K562 (cell line): ENCODE measurements around the gene RGS3. TPM values are rescaled to one million over a fixed set of nuclear protein-coding genes. Genes with fewer than 3 reads are reported as not detected.
A peak's percentile ranks its signal among the peaks of the same experiment; 100 is the strongest.

ENCODE experiments used
- ATAC-seq: fragments of 200-7000 bp; cut with Tn5 transposase; 3 replicates; pipeline ENCODE4 v1.9.1; 2020; ENCODE audit warnings: moderate library complexity
- BruUV-seq: library from RNA; stranded (reverse); fragments of 400-500 nt; replicated peaks from 2 replicates; lab custom pipeline; 2021; lab: Mats Ljungman, UMichigan
- CTCF ChIA-PET: fragments of 300-600 bp; formaldehyde crosslinking; extraction: SDS; loops from one replicate; lab custom pipeline; 2021; ENCODE audit warnings: low intra/inter-chr PET ratio; lab: Yijun Ruan, JAX
- POLR2A ChIA-PET: fragments of 300-600, 350-650 bp; sonication (Branson Sonifier 250); formaldehyde crosslinking; extraction: SDS; loops from one replicate; lab custom pipeline; 2021; ENCODE audit warnings: antibody characterized with exemption, inconsistent platforms; lab: Yijun Ruan, JAX
- DNase-seq, 4 experiments: peaks; one replicate each; pipeline versions ENCODE4 v3.0.0 to v3.0.0-alpha.2; 2011 to 2018; ENCODE audit warnings: low spot score in 3 of 4, mixed read lengths in 3 of 4; ENCODE audit errors: extremely low read depth in 1 of 4
- FAIRE-seq: peaks from 2 replicates; lab custom pipeline; 2011; peaks lifted over from hg19 to GRCh38; lab: Jason Lieb, UNC
- H2AFZ ChIP-seq: 2 replicates; pipeline ENCODE4 v1.6.0; 2011; ENCODE audit warnings: low read depth, low read length, control low read depth, inconsistent platforms
- H3K27ac ChIP-seq: fragments of 200-600 bp; 3 replicates; pipeline ENCODE4 v1.8.0; 2011; ENCODE audit warnings: low read depth, mild to moderate bottlenecking, control low read depth, inconsistent platforms, low read length, moderate library complexity, mixed read lengths; ENCODE audit errors: extremely low read depth
- H3K27me3 ChIP-seq, 2 experiments: fragments of 300-600 bp in 1 of 2; 2 replicates in 1 of 2; 3 replicates in 1 of 2; pipeline versions ENCODE4 v1.6.0 to v1.8.0; 2011; ENCODE audit warnings: inconsistent platforms in 2 of 2, low read length in 2 of 2, mild to moderate bottlenecking in 1 of 2, mixed read lengths in 1 of 2, moderate library complexity in 1 of 2; ENCODE audit not compliant: control insufficient read depth in 2 of 2, insufficient read depth in 2 of 2
- H3K36me3 ChIP-seq: fragments of 300-600 bp; 3 replicates; pipeline ENCODE4 v1.8.0; 2011; ENCODE audit warnings: mild to moderate bottlenecking, low read length, inconsistent platforms; ENCODE audit not compliant: control insufficient read depth, insufficient read depth
- H3K4me1 ChIP-seq, 2 experiments: fragments of 200-600 bp in 1 of 2; replicated peaks in 1 of 2; 2 replicates in 1 of 2; 3 replicates in 1 of 2; pipeline versions ENCODE4 v1.5.1 to v1.8.0; 2011; ENCODE audit warnings: inconsistent platforms in 2 of 2, low read length in 2 of 2, mild to moderate bottlenecking in 1 of 2, mixed read lengths in 1 of 2, moderate library complexity in 1 of 2; ENCODE audit not compliant: control insufficient read depth in 2 of 2, insufficient read depth in 2 of 2
- H3K4me2 ChIP-seq: 2 replicates; pipeline ENCODE4 v1.6.1; 2011; ENCODE audit warnings: low read length, control low read depth, inconsistent platforms, mixed read lengths; ENCODE audit not compliant: insufficient read depth
- H3K4me3 ChIP-seq: fragments of 200-600 bp; sonication (generic), shearing (Covaris generic); 2 replicates; pipeline ENCODE4 v1.5.1; 2016; ENCODE audit warnings: control low read depth, inconsistent platforms
- H3K79me2 ChIP-seq: fragments of 200-600 bp; 3 replicates; pipeline ENCODE4 v1.8.0; 2011; ENCODE audit warnings: low read length, inconsistent platforms; ENCODE audit not compliant: control insufficient read depth, insufficient read depth
- H3K9ac ChIP-seq, 2 experiments: 2 replicates each; pipeline versions ENCODE4 v1.6.0 to v1.6.1; 2011; ENCODE audit warnings: low read depth in 2 of 2, low read length in 2 of 2, control low read depth in 1 of 2, inconsistent platforms in 1 of 2, mild to moderate bottlenecking in 1 of 2, mixed read lengths in 1 of 2; ENCODE audit not compliant: insufficient read depth in 1 of 2
- H3K9me1 ChIP-seq: one replicate; pipeline ENCODE4 v1.6.0; 2011; ENCODE audit warnings: inconsistent platforms, mild to moderate bottlenecking, low read length, moderate library complexity; ENCODE audit not compliant: control insufficient read depth, insufficient read depth
- H3K9me3 ChIP-seq: replicated peaks from 2 replicates; pipeline ENCODE4 v1.5.1; 2011; ENCODE audit warnings: low read depth, low read length, inconsistent platforms; ENCODE audit not compliant: control insufficient read depth, insufficient read depth
- H4K20me1 ChIP-seq: replicated peaks from 2 replicates; pipeline ENCODE4 v1.6.1; 2011; ENCODE audit warnings: low read length, inconsistent platforms, mixed read lengths; ENCODE audit not compliant: control insufficient read depth, insufficient read depth
- ARID2 ChIP-seq: fragments of 450-650 bp; IDR thresholded peaks from 2 replicates; pipeline ENCODE4 v1.6.1; 2017; ENCODE audit warnings: antibody characterized with exemption, mild to moderate bottlenecking
- NCOA2 ChIP-seq, 2 experiments: fragments of 450-650 bp; IDR thresholded peaks; 2 replicates each; pipeline ENCODE4 v1.6.1; 2018; ENCODE audit warnings: mild to moderate bottlenecking in 2 of 2, moderate library complexity in 1 of 2; ENCODE audit not compliant: partially characterized antibody in 2 of 2
- ZNF239 ChIP-seq: fragments of 250-450 bp; sonication (Bioruptor Pico); IDR thresholded peaks from 2 replicates; pipeline ENCODE4 v1.4.0; 2020; ENCODE audit warnings: mild to moderate bottlenecking
- WGBS: fragments of 100-300 bp; shearing (Covaris generic); methylation state at CpG from one replicate; pipeline ENCODE4 v1.1.6; 2016; ENCODE audit warnings: low coverage, mixed read lengths; ENCODE audit not compliant: insufficient coverage; ENCODE audit errors: missing lambda C conversion rate; 5-methylcytosine and 5-hydroxymethylcytosine counted together
- in situ Hi-C: fragments of 300-500 bp; cut with MboI; formaldehyde crosslinking; loops from 4 replicates; pipeline ENCODE4 v1.15.0; 2018; ENCODE audit warnings: inconsistent platforms, mixed read lengths
- intact Hi-C: fragments of 100-400 bp; cut with micrococcal nuclease; formaldehyde crosslinking; loops from 2 replicates; pipeline ENCODE4 v1.14.2; 2022
- polyA plus RNA-seq, 8 experiments: library from polyadenylated mRNA; depleted of rRNA in 4 of 8; stranded (reverse) in 5 of 8; unstranded in 3 of 8; fragments of >200 nt; fragmentation: Nextera tagmentation in 2 of 8; fragmentation: Illumina TruSeq in 1 of 8; extraction: Ambion mirVana in 2 of 8; extraction: Trizol in 1 of 8; gene quantifications; 2 replicates each; pipeline versions ENCODE4 v1.2.1 to v1.2.3, GENCODE V29; 2011 to 2014; ENCODE audit warnings: inconsistent platforms in 1 of 8, missing spikeins in 1 of 8
- total RNA-seq, 7 experiments: library from RNA; depleted of rRNA in 6 of 7; stranded (reverse); fragments of >200 nt in 6 of 7; fragmentation: Illumina TruSeq in 2 of 7; extraction: Trizol in 2 of 7; gene quantifications; 2 replicates each; pipeline versions ENCODE4 v1.2.1 to v1.2.3, GENCODE V29; 2011 to 2021; ENCODE audit warnings: low replicate concordance in 1 of 7
- TF ChIP-seq, protein P1 (sequence below), 2 experiments: fragments of 450-650 bp; IDR thresholded peaks; 2 replicates each; pipeline ENCODE4 v1.6.1; 2016; ENCODE audit warnings: mild to moderate bottlenecking in 2 of 2, borderline replicate concordance in 1 of 2, low read depth in 1 of 2, moderate library complexity in 1 of 2

The RGS3 gene
- total and polyA plus RNA-seq, 9 of the 15 experiments (the other 6 are each of a cell fraction or from before 2014, with no cell fraction given) = 0.08 to 2.9 (median 0.95) TPM

- Histone ChIP-seq H3K9me3 (no peaks in the 10 kb centered on the region), H3K36me3 (no peaks in the 10 kb centered on the region), H3K4me2 (no peak overlapping the region), H4K20me1 (no peaks in the 10 kb centered on the region), H3K4me3 (no peak overlapping the region), H3K9ac (no peak overlapping the region), H3K27ac (no peak overlapping the region), H2AFZ (0 out of 2 replicates have a peak overlapping the region, but pooled peaks have one; percentile 71), H3K9me1 (no peaks in the 10 kb centered on the region), H3K27me3 (peaks cover 0 to 9% of the 10 kb centered on the region in 2 experiments; a peak in 3 of 5 replicates), H3K4me1 (peaks cover 0 to 9% of the 10 kb centered on the region in 2 experiments; a peak in 3 of 5 replicates), H3K79me2 (no peaks in the 10 kb centered on the region)
- ATAC-seq = peak; percentile 14
- ChIA-PET CTCF (interaction anchor here (0.9 to 6.1 kb wide), 4 partner anchors 35 to 318 kb away, joined by 3 to 91 read pairs (median 24); no protein-coding TSS in a partner anchor), POLR2A (interaction anchor here (0.6 to 1.4 kb wide), 6 partner anchors 9 to 320 kb away, joined by 3 to 5 read pairs (median 4); no protein-coding TSS in a partner anchor)
- no peak for TF ChIP-seq NCOA2 (IDR thresholded peaks at IDR 0.05; ENCODE audit: partially characterized antibody in 2 of 2)
- TF ChIP-seq ZNF239 (CRISPR knock-in tag) = no peak
- no peak for TF ChIP-seq ARID2
- TF ChIP-seq, protein P1, sequence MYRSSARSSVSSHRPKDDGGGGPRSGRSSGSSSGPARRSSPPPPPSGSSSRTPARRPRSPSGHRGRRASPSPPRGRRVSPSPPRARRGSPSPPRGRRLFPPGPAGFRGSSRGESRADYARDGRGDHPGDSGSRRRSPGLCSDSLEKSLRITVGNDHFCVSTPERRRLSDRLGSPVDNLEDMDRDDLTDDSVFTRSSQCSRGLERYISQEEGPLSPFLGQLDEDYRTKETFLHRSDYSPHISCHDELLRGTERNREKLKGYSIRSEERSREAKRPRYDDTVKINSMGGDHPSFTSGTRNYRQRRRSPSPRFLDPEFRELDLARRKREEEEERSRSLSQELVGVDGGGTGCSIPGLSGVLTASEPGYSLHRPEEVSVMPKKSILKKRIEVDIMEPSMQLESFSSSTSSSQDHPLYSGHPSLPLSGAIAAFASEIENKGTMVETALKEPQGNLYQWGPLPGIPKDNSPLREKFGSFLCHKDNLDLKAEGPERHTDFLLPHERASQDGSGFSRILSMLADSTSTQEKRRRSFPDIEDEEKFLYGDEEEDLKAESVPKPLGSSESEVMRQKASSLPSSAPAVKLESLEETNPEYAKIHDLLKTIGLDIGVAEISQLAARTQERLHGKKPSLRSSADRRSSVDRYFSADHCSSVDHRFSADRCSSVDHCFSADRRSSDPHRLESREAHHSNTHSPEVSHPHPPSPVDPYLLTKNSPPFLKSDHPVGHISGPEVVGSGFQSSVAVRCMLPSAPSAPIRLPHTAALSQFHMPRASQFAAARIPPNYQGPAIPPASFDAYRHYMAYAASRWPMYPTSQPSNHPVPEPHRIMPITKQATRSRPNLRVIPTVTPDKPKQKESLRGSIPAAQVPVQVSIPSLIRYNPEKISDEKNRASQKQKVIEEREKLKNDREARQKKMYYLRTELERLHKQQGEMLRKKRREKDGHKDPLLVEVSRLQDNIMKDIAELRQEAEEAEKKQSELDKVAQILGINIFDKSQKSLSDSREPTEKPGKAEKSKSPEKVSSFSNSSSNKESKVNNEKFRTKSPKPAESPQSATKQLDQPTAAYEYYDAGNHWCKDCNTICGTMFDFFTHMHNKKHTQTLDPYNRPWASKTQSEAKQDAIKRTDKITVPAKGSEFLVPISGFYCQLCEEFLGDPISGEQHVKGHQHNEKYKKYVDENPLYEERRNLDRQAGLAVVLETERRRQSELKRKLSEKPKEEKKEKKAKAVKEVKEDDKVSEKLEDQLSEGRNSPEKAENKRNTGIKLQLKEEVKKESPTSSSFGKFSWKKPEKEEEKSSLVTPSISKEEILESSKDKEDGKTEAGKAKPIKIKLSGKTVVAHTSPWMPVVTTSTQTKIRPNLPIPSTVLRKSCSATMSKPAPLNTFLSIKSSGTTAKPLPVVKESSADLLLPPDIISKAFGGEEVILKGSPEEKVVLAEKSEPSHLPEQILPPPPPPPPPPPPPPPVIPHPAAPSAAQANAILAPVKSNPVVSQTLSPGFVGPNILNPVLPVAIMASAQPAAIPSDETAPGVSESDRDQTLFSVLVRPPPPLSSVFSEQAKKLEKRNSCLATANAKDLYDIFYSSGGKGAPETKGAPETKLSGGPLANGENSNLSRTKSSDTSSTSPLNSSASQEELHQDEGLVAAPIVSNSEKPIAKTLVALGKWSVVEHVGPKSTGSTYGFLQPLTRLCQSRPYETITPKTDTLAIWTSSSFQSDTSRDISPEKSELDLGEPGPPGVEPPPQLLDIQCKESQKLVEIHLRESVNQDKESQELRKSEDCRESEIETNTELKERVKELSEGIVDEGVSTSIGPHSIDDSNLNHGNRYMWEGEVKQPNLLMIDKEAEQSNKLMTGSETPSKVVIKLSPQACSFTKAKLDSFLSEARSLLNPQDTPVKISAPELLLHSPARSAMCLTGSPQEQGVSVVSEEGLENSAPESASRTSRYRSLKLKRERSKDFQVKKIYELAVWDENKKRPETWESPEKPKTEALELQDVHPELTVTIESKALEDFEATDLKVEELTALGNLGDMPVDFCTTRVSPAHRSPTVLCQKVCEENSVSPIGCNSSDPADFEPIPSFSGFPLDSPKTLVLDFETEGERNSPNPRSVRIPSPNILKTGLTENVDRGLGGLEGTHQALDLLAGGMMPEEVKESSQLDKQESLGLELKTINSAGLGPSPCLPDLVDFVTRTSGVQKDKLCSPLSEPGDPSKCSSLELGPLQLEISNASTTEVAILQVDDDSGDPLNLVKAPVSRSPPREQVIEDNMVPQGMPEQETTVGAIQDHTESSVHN (IDR thresholded peaks at IDR 0.05; ENCODE audit: borderline replicate concordance in 1 of 2, low read depth in 1 of 2) = no peak
- no peak for DNase-seq
- BruUV-seq = no TSS peak
- intact Hi-C loops (loop anchor here (1.0 to 2.0 kb wide), 3 partner anchors 63 to 283 kb away; no protein-coding TSS in a partner anchor), in situ Hi-C loops (loop anchor here (5.0 kb wide), 1 partner anchor 320 kb away; no protein-coding TSS in a partner anchor)
- FAIRE-seq = no peak
- 57% methylated on average over 7 of the region's 7 CpGs for WGBS
Measured at GRCh38 chr9:113591899-113592625, 128.5 kb downstream of the RGS3 start.
